Activated T-cell treated with anti-CD3 and anti-CD28 coated beads for 24 hours (primary cell): ENCODE results near the gene HOXA7.

Source experiments
- DNase-seq: peaks from one replicate; pipeline ENCODE4 v3.0.0-alpha.2; 2020; ENCODE audit warnings: low read depth

HOXA7 gene

DNA sequence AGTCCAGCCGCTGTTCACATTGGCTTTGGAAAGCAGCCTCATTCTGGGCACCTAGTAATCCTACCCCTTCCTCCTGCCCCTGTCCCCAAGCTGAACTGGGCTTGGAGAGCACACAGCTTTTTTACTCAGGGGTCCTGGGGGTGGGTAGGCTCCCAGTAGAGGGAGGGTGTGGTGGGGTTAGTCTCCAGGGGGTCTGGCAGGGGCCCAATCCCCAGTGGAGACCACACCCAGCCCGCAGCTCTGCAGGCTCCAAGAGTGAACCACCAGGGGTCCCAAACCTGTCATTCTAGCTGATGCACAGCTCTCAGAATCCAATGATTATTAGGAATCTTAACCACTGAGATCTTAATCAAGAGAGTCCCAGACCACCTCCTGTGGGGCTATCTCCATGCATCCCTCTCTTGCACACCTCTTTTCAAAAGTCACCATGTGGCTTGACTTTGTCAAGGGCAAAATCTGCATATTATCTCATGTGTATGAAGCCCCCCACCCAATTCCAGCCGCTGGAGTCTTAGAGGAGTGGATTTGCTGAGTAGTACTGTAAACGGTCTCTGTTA lies 25.9 kb upstream of the HOXA7 start:
- DNase-seq = no peak

DNA sequence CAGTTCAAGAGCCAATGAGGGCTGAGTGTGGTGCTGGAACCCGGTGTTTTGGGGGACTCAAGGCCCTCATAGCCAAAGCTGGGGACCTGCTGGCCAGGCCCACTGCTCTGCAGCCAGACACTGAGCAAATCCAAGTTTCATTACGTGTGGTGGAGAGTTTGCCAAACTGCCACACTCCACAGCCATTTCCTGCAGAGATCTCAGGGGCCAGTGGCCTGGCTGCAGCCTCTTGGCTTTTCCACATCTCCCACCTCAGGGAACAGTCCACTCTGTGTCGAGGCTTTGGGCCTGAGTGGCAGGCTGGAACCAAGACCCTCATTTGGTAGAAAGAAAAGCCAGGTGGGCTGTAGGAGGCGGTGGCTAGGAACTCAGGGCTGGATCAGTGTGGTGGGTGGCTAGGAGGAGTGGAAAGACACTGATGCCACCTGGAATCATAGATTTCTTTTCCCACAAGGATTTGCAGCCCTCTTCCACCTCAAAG lies 25.4 kb upstream of the HOXA7 start:
- DNase-seq = no peak

DNA sequence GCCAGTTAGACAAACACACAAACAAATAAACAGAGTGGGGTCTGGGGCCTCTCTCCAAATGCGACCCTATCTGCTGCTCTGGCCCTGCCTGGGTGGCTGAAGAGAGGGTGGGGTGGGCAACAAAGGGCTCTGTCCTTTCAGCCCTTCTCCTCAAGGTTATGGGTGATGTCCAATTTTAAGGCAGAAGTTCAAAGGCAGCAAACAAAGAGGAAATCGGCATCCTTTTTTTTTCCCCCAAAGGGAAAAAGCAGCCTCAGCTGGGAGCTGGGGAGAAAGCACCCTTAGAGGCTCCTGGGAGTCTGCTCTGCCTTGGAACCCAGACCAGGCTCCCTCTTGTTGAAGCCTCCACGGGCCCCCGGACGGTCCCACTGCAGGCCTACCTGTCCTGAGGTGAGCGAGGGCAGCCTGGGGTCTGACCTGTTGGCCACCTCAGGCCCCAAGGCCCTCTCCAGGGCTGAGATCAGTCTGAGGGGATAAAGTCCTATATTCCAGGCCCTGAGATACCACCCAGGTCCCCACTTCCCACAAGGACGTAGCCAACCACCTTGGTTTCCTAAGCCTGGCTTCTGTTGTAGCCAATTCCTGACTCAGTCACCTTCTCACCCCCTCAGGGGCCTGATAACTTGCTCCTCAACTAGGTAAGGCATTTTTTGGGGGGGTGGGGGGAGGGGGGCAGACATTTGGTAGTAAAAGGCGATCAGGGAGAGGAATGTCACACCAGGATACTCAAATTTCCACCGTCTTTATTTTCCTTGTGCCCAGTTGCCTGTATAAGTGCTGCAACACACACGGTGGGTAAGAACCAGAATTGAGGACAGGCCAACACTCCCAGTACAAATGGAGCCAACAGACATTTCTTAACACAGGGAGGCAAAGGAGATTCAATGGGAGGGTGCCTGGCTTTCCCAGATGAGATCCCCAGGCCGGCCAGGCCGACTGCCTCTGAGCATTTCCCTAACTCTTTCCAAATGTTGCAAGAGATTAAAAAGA lies 24.3 kb upstream of the HOXA7 start:
- DNase-seq = no peak

DNA sequence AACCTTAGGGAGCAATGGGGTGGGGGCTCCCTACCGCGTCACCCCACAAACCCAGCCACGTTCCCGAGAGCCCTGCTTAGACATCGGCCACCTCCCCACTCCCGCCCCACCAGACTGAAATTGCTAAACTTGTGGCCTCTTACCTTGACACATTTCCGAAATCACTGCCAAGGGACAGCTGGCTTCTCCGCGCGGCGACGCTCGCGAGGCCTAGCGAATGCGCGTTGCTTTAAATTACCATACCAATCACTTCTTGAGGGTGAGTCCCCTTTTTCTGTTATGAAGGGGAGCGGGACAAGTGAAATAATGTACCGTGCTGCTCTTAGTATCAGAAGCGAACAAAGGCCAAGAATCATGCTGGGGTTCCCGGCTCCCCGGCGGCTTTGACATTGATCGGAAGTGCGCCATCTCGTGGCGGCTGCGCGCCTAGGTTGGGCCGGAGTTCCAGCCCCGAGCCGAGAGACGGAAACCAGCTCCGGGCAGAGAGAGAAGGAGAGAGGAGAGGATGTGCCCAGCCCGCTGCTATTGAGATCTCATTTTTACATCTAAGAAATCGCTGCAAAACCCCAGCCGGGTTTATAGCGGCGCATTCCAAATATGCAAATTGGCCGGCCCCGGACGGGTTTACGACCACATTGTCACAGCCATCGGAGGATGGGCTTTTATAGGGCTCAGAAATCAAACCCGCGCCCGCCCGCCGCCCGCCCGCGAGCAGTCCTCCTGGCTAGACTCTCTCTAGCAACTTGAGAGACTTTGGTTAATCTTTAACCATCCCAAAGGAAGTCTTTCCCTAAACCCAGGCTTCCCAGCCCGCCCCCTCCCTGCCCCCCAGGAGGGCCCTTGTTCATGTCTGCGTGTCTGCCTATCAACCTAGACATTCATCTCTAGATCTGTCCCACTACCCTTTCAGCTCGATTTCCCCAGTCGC lies 23.3 kb upstream of the HOXA7 start:
- DNase-seq = peak; percentile 52

DNA sequence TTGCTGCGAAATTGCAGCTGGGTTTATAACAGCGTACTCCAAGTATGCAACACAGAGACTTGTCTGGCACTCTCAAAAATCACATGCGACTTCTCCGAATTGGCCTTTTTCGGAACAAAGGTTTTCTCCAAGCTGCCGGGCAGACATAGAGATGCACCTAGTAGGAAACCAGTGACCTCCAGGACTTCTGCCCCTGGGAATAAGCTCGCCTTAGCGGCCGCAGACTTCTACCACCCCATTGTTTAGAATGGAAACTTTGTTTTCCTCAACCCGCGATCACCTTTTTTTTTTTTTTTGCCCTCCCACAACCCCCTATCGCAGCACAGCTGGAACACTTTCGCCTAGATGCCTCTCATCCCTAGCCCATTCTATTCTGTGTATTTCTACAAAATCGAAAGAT lies 22.6 kb upstream of the HOXA7 start:
- DNase-seq = no peak

DNA sequence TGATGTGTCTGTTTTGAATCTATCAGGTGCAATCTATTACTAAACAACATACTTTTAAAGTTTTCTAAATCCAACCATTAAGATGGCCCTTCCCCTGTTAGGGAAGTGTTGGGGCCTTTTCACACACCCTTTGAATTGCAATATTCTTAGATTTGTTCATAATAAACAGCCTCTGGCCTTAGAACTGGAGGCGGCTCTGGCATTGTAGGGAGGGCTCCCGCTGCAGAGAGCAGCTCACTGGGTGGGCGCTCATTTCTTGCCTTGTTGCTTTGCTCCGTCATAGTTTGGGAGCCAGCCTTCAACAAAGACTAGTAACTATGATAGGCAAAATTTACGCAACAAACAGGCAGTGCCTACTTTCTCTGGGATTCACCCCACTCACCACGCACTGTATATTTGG lies 21.9 kb upstream of the HOXA7 start:
- DNase-seq = no peak

DNA sequence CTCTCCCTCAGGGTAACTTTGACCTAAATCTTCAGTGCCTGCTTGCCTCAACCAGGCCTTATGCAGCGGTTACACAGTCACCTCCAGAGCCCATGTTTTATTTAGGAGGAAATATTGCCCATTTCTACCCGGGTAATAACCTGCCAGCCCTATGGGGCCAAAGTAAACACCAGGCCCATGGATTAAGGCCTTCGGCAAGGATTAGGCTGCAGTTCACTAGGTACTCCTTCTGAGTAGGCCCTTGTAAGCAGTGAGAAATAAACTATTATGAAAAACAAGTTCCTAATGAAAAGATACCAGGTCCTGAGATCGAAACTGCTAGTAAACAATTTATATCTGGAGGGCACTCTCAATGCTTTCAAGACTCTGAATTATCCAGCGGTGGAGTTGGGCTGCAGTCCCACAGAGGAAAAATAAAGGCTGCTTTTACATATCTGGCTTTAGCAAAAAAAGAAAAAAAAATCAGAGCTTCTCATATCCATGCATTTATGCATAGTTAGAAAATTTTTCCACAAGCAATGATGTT lies 21.4 kb upstream of the HOXA7 start:
- DNase-seq = no peak

DNA sequence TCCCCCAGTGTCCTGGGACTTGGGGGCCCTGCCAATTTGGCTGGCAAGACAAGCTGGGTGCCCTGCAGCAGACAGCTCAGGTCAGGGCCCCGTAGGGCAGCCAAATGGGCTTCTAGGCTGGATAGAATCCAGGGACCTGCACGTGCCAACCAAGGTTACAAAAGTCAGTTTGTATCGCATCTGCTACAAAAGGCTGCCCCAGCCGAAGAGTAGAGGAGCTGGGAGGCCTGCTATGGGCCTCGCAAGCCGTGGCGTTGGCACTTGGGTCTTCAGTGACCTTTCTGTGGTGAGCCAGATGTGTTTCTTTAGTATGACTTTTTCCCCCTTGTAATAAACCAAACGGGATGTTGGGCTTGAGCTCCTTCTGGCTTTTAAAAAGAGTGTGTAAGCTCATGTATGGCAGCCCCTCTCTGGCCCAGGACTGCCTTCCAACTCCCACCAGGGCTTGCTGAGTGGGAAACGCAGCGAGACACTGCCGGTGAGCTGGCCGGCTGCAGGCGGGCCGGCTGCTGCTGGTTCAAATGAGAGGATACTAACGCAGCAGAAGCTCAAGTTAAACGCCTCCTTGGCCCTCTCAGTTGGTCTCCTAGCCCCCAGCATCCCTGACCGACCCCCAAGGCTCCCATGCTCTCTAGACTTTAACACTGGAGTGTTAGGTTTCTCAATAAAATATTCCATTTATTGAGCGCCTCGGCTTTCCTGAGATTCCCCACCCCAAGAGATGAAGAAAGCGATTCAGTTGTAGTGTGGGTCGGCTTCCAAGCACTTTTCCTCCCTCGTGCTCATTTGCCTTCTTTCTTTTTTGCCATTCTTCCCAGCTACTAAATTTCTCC lies 20.7 kb upstream of the HOXA7 start:
- no peak for DNase-seq

DNA sequence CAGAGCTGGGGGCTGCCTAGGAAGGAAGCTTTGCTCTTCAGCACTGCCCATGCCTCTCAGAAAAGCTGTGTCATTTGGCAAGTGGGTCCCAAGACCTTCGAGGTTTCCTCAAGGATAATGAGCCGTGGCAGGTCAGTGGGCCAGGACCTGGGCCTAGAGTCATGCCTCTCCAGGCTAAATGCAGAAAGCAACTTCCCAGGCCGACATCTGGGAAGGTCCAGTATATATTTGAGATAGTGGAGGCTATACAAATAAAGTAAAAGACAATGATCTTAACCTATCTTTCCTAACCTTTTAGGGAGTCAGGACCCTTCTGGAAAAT lies 20.0 kb upstream of the HOXA7 start:
- DNase-seq = no peak

DNA sequence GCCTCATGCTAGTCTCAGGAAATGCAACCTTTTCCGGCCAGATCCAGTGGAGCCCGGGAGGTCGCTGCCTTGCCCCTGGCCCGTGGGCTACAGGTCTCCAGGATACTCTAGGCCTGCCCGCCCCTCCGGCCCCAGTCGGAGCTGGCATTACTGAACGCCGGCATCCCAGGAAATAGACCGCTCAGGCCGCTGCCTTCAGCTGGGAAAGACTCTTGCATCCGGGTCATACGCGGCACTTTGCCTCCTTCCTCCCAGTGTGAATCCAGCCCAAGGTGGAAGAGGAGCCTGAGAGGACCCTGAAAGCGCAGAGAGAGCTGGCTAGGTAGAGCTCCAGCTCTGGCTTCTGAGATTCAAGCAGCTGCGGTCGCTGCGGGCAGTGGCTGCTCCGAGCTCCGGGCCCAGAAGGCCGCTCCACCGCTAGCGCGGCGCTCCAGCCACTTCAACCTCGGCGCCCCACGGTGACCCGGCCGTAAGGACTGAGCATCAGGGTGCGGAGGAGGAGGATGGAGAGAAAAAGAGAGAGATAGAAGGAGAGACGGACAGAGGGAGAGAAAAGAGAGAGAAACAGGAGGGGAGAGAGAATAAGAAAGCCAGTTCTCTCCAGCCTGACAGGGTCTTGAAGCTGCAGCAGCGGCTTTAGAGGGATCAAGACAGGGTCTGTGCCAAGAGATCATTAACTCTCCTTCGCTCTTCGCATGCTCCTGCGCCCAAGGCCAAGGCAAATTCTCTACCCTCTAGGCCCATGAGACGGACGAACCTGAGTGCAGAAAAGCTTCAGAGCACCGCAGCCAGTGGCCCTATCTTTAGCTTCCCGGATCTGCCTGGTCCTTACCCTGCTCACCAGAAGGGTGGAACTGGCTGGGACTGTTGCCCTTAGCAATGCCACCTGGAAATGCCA lies 19.4 kb upstream of the HOXA7 start:
- no peak for DNase-seq

DNA sequence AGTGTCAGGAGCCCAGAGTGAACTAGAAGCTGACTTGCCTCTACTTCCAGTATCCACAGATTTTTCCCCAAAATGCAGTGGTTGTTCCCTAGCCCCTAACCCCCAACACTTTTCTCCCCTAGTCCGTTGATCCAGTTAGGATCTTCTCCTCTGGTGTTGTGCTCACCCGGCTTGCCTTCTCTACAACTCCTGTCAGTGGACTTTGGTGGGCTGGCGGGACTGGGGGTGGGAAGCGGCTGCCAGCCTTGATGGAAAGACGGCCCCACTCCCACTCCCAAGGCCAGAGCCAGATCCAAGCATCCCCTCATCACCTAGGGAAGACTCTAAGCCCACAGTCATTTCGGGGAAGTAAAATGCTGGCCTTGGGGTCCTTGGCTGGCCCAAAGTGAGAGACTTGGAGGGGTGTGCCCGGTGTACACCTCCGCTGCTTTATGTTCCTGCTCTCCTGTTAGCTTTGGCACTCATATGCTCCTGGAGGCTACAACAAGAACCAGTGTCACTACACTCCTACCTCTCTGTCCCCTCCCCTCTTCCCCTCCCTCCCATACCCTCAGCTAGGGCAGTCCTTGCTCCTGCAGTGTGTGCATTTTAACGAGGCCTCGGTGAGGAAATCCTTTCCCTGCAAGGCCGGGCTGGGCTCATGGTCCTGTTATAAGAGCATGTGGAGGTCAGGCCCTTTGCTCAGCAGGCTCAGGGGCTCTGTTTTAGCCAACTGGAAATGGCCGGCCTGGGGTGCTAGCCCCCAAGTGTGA lies 18.6 kb upstream of the HOXA7 start:
- no peak for DNase-seq

DNA sequence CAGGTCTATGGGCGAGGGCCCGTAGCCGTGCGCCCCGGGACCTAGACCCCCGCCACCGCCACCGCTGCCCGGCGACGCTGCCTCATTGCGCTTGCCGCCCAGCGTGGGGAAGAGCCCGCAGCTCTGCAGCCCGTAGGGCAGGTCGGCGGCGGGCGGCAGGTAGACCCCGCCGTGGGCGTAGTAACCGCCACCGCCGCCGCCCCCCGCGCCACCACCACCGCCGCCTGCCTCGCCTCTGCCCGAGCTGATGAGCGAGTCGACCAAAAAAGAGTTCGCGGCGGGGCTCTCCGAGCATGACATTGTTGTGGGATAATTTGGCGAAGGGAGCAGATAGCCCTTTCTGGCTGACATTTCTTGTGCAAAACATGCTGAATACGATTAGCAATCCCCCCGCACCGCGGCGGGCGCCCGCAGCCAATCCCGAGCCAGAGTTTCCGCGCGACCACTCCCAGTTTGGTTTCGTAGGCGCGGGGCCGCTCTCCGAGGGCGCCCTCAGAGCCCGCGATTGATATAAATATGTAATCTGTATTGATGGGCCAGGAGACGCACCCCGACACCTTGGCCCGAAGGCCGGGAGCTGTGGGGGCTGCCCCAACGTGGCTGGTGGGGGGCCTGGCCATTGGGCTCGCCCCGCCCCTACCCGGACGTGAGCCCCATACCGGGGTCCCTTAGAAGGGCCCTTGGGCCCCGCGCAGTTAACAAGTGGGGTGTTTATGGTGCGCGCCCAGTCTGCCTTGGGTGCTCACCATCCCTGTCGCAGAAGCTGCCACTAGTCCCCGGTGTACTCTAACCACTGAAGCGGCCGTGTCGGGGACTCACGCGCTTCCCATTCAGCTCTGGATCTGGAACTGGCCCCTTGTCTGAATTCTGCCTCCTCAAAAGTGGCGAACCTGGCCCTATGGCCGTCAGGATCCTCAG lies 17.7 kb upstream of the HOXA7 start, which contains the start of gene HOXA10:
Gene HOXA10, minus strand, starts transcription at position 365 of the 918 bp plus-strand sequence. Its CDS starts 14 bp downstream, at position 351.
- no peak for DNase-seq

DNA sequence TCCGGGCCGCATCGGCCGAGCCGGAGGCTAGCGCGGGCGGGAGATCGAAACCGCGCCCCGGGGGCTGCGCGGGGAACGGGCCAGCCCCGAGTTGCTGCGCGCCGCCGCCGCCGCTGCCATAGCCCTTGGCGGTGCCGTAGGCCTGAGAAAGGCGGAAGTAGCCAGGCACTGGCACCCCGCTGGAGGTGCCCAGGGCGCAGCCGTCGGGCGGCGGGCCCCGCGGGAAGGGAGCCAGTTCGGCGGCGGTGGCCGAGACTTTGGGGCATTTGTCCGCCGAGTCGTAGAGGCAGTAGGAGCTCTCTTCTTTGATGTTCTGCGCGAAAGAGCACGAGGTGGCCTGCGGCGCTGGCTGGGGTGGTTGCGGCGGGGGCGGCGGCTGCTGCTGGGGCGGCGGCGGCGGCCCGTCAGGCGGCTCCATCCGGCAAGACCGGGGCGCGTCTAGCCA lies 17.1 kb upstream of the HOXA7 start:
- no peak for DNase-seq

DNA sequence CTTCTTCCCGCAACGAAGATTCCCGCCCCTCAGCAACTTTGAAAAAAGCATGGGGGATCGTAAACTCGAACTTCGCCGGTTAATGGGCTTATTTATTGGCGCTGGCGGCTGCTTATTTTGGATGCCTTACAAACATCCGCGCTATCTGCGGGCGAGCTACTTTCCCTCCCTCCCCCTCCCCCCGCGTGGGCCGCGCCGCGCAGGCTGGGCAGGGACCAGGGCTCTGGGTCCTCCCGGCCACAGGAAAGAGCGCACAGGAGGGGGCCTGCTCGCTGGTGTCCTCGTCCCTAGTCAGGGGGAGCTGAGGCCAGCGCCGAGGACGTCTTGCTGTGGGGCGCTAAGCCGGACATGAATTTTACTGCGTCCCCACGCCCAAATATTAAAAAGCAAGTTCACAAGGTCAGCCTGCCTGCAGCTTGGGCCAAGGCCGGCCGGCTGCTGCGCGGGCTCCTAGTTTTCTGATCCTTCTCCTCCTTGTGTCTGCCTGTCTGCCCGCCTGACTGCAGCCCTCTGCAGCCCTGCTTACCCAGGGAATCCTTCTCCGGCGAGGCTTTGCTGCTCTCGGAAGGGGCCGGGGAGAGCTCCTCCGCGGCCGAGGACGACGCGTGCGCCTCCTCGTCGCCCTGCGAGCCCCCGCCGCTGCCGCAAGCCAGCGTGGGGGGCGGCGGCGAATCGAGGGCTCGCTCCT lies 16.5 kb upstream of the HOXA7 start:
- no peak for DNase-seq

DNA sequence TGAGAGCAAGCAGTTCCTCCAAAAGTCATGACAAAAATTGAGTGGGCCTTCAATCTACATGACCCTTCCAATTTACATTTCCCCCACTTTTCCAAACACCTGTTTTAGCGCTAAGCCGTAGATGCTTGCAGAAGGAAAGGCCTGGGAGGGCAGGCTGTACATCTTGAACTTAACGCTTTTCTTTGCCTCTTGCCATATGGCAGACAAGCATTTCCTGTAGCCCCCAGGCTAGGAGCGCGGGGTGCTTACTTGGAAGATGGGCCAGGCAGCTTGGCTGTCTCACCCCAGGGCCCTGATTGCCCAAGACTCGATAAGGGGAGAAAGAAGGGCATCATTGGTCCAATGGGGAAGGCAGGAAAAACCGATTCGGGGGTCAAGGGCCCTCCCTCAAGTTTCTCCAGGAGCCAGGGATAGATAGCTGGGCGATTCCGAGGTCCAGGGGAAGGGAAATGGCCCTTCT lies 15.9 kb upstream of the HOXA7 start:
- no peak for DNase-seq

DNA sequence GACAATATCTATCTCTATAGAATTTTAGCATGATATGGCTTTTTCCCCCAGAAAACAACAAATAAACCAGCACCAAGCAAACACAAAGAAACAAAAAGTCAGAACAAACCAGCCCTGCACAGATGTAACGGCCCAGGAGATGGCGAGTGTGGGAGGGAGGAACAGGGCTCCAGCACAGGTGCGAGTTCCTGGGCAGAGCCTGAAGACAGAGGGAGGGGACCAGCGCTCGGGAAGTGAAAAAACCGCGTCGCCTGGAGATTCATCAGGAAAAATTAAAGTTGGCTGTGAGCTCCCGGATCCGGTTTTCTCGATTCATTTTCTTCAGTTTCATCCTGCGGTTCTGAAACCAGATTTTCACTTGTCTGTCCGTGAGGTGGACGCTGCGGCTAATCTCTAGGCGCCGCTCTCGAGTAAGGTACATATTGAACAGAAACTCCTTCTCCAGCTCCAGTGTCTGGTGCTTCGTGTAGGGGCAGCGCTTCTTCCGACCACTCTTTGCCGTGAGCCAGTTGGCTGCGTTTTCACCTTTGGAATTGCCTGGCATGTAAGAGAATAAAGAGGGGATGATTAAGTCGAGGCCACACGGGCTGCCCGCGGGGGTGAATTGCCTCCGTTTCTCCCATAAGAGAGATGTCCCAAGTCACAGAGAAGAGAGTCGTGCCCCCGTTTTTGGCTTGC lies 15.3 kb upstream of the HOXA7 start:
- DNase-seq = no peak

DNA sequence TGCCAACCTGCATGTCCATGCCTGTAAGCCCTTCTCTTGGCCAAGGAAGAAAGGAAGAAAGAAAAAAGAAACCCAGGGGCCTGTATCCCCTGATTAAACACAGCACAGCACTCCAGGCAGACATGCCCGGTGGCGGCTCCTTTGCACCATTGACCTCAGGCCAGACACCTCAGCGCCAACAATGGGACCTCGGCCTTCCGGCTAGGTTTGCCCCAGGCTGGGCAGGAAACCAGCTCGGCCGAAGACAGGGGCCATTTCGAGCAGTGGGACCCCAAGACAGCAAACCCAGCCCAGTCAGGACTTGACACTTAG lies 14.8 kb upstream of the HOXA7 start:
- DNase-seq = no peak
